ENCODE data around the gene ZC2HC1C.

Gene ZC2HC1C

DNA sequence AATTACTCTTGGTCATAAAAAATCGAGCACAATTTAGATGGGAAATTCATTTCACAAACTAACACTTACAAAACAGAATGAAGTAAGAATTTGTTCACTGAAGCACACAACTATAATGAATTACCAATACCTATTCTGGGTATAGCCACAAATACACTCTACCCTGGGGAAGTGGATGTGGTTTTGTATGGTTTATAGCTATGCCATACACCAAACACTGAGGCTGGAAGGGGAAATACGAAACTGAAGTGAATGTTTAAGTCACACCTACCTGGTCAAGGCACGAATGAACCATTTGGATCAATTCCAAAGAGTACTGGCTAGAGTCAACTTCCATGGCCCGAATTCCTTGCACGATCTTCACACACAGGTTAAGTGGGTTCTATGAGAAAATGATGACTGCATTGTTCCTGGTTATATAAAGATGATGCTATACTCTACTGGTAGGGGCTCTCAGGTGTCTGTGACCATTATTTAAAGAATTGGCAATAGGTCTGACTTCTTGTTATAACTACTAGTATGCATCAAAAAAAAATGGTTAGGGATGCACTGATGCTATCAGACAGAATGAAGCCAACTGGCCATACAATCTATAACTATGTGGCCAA, 44.6 kb downstream of the ZC2HC1C start:
- no peak for TF ChIP-seq POLR2AphosphoS5 (IDR thresholded peaks at IDR 0.05; ENCODE audit: low read depth, low read length)
- no peak for TF ChIP-seq TAF1 (IDR thresholded peaks at IDR 0.05; ENCODE audit: borderline replicate concordance, insufficient read depth, low read length)
- TF ChIP-seq FOXP2 (optimal IDR thresholded peaks at IDR 0.05; ENCODE audit: borderline replicate concordance, extremely low read depth, extremely low read length, insufficient read depth), result no peak
- TF ChIP-seq, protein P1, sequence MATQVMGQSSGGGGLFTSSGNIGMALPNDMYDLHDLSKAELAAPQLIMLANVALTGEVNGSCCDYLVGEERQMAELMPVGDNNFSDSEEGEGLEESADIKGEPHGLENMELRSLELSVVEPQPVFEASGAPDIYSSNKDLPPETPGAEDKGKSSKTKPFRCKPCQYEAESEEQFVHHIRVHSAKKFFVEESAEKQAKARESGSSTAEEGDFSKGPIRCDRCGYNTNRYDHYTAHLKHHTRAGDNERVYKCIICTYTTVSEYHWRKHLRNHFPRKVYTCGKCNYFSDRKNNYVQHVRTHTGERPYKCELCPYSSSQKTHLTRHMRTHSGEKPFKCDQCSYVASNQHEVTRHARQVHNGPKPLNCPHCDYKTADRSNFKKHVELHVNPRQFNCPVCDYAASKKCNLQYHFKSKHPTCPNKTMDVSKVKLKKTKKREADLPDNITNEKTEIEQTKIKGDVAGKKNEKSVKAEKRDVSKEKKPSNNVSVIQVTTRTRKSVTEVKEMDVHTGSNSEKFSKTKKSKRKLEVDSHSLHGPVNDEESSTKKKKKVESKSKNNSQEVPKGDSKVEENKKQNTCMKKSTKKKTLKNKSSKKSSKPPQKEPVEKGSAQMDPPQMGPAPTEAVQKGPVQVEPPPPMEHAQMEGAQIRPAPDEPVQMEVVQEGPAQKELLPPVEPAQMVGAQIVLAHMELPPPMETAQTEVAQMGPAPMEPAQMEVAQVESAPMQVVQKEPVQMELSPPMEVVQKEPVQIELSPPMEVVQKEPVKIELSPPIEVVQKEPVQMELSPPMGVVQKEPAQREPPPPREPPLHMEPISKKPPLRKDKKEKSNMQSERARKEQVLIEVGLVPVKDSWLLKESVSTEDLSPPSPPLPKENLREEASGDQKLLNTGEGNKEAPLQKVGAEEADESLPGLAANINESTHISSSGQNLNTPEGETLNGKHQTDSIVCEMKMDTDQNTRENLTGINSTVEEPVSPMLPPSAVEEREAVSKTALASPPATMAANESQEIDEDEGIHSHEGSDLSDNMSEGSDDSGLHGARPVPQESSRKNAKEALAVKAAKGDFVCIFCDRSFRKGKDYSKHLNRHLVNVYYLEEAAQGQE (IDR thresholded peaks at IDR 0.05; ENCODE audit: insufficient read depth in 1 of 2, low read depth in 2 of 2, low read length in 2 of 2), result no peak
- no peak for TF ChIP-seq SIN3A (IDR thresholded peaks at IDR 0.05; ENCODE audit: borderline replicate concordance, insufficient read depth, low read length)

DNA sequence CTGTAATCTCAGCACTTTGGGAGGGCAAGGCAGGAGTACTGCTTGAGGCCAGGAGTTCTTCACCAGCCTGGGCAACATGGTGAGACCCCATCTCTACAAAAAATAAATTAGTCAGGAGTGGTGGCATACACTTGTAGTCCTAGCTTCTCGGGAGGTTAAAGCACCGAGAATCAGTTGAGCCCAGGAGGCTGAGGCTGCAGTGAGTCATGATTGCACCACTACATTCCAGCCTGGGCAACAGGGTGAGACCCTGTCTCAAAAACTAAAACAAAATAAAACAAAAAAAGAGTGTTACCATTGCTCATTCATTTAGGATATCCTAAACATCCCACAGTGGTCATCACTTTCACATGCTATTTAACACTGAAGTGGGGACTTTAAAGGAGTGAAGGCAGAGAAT, 49.6 kb downstream of the ZC2HC1C start:
- no peak for TF ChIP-seq TAF1 (IDR thresholded peaks at IDR 0.05; ENCODE audit: borderline replicate concordance, insufficient read depth, low read length)
- no peak for TF ChIP-seq POLR2AphosphoS5 (IDR thresholded peaks at IDR 0.05; ENCODE audit: low read depth, low read length)
- TF ChIP-seq SIN3A (IDR thresholded peaks at IDR 0.05; ENCODE audit: borderline replicate concordance, insufficient read depth, low read length), result no peak
- no peak for TF ChIP-seq FOXP2 (optimal IDR thresholded peaks at IDR 0.05; ENCODE audit: borderline replicate concordance, extremely low read depth, extremely low read length, insufficient read depth)
- TF ChIP-seq, protein P1 (IDR thresholded peaks at IDR 0.05; ENCODE audit: insufficient read depth in 1 of 2, low read depth in 2 of 2, low read length in 2 of 2), result no peak

DNA sequence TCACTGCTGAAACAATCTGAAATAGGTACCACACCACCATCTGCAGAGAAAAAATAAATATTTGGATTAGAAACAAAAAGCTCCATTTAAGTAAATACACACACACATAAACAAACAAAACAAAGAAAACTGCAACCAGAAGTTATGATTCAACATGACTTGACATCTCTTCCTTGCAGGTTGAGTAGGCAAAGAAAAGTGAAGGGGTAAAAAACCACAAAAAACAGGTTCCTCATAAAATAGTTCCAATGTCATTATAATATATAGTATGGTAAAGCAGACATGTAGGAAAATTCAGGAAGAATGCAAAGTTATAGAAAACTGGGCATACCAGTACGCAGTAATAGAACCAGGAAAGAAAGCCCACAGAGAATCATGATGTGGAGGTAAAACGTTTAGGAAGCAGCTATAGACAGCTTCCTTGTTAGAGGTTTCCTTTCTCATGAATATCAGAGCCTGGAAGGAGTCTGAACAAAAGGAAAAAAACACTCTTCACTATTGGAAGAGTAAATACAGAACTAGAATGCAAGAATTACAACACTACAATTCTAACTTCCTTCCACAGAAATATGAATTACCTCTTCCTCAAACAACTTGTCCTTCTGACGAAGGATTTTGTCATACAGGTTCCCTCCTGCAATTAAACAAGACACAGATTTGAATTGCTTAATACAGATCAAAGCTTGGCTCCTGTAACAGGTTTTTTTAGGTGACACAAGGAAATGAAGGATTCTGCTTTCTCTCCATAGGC, 51.3 kb downstream of the ZC2HC1C start:
- TF ChIP-seq, protein P1 (IDR thresholded peaks at IDR 0.05; ENCODE audit: insufficient read depth in 1 of 2, low read depth in 2 of 2, low read length in 2 of 2), result no peak

DNA sequence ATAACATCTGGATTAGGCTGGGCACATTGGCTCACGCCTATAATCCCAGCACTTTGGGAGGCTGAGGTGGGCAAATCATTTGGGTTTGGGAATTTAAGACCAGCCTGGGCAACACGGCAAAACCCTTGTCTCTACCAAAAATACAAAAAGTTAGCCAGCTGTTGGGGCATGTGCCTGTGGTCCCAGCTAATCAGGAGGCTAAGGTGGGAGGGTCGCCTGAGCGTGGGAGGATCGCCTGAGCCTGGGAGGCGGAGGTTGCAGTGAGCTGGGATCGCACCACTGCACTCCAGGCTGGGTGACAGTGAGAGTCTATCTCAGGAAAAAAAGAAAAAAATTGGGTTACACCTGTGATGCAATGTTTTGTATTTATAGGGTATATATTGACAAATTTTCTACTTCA, 52.1 kb downstream of the ZC2HC1C start:
- TF ChIP-seq SIN3A (IDR thresholded peaks at IDR 0.05; ENCODE audit: borderline replicate concordance, insufficient read depth, low read length) (no peak), TAF1 (IDR thresholded peaks at IDR 0.05; ENCODE audit: borderline replicate concordance, insufficient read depth, low read length) (no peak), POLR2AphosphoS5 (IDR thresholded peaks at IDR 0.05; ENCODE audit: low read depth, low read length) (no peak), FOXP2 (optimal IDR thresholded peaks at IDR 0.05; ENCODE audit: borderline replicate concordance, extremely low read depth, extremely low read length, insufficient read depth) (no peak)
- TF ChIP-seq, protein P1 (IDR thresholded peaks at IDR 0.05; ENCODE audit: insufficient read depth in 1 of 2, low read depth in 2 of 2, low read length in 2 of 2), result no peak

Data from PFSK-1 (cell line).